HT-29 (cell line): ENCODE measurements around the gene IQSEC3. TPM values are rescaled to one million over a fixed set of nuclear protein-coding genes. Genes with fewer than 3 reads are reported as not detected.
"Not testable (repeated sequence)": the region's sequence is repeated elsewhere in the genome, so short reads cannot be mapped to it uniquely, and the experiment has no call there.

ENCODE experiments used
- DNase-seq: peaks from one replicate; pipeline ENCODE4 v3.0.0-alpha.2; 2015; ENCODE audit warnings: low spot score
- total RNA-seq: library from RNA; depleted of rRNA; stranded (reverse); fragments of >200 nt; shearing (Covaris generic); gene quantifications from 2 replicates; pipeline ENCODE4 v1.2.3, GENCODE V29; 2014

Gene IQSEC3
- total RNA-seq, 1 experiment from 2014 or later, result not detected

- no peak for DNase-seq
These were observed 45.3 kb downstream of the IQSEC3 start for GRCh38 chr12:111699-112493.

- DNase-seq, result no peak
These were observed 46.8 kb downstream of the IQSEC3 start for GRCh38 chr12:113347-113746.

- DNase-seq, result no peak
These were observed 48.2 kb downstream of the IQSEC3 start for GRCh38 chr12:114626-115211.

- DNase-seq, result no peak
These were observed 49.0 kb downstream of the IQSEC3 start for GRCh38 chr12:115518-115917.

- DNase-seq, result no peak
These were observed 49.7 kb downstream of the IQSEC3 start for GRCh38 chr12:115960-116915.

- DNase-seq, result no peak
These were observed 50.7 kb downstream of the IQSEC3 start for GRCh38 chr12:117311-117710.

- DNase-seq, result no peak
These were observed 51.3 kb downstream of the IQSEC3 start for GRCh38 chr12:117816-118345.

- DNase-seq, result no peak
These were observed 52.0 kb downstream of the IQSEC3 start for GRCh38 chr12:118591-118990.

GRCh38 chr12:120951-121350 is 54.4 kb downstream of the IQSEC3 start:
- no peak for DNase-seq

GRCh38 chr12:121647-122046 is 55.1 kb downstream of the IQSEC3 start:
- no peak for DNase-seq

GRCh38 chr12:125075-125474 is 58.5 kb downstream of the IQSEC3 start:
- no peak for DNase-seq

- DNase-seq, result no peak
These were observed 59.0 kb downstream of the IQSEC3 start for GRCh38 chr12:125566-125965.

GRCh38 chr12:128079-128478 is 61.5 kb downstream of the IQSEC3 start:
- DNase-seq, result no peak

GRCh38 chr12:129001-129400 is 62.4 kb downstream of the IQSEC3 start:
- DNase-seq, result no peak

- no peak for DNase-seq
These were observed 64.0 kb downstream of the IQSEC3 start for GRCh38 chr12:130519-130918.

- no peak for DNase-seq
These were observed 64.4 kb downstream of the IQSEC3 start for GRCh38 chr12:131008-131407.

GRCh38 chr12:131732-132495 is 65.3 kb downstream of the IQSEC3 start:
- peak; percentile 4 for DNase-seq

GRCh38 chr12:133616-134232 is 67.2 kb downstream of the IQSEC3 start:
- DNase-seq, result not testable (repeated sequence)

GRCh38 chr12:135138-135537 is 68.6 kb downstream of the IQSEC3 start:
- no peak for DNase-seq

- no peak for DNase-seq
These were observed 71.8 kb downstream of the IQSEC3 start for GRCh38 chr12:138171-138897.
